Neural crest cell (in vitro differentiated cells): Measurements from ENCODE around the gene ULBP3. TPM values are rescaled to one million over a fixed set of nuclear protein-coding genes. Genes with fewer than 3 reads are reported as not detected.
A peak's percentile ranks its signal among the peaks of the same experiment; 100 is the strongest.

Experiments
- DNase-seq: peaks from one replicate; pipeline ENCODE4 v3.0.0; 2021; ENCODE audit warnings: low read depth, mixed read lengths, low spot score
- H3K27ac Mint-ChIP-seq: one replicate; pipeline ENCODE4 v1.8.0; 2021; ENCODE audit warnings: mild to moderate bottlenecking, mixed read lengths; ENCODE audit not compliant: unreplicated experiment
- H3K27me3 Mint-ChIP-seq: 2 replicates; pipeline ENCODE4 v1.8.0; 2021; ENCODE audit warnings: low read depth, mild to moderate bottlenecking, mixed read lengths
- H3K36me3 Mint-ChIP-seq: 2 replicates; pipeline ENCODE4 v1.8.0; 2021; ENCODE audit warnings: low read depth, mild to moderate bottlenecking, mixed read lengths
- H3K4me1 Mint-ChIP-seq: 2 replicates; pipeline ENCODE4 v1.8.0; 2021; ENCODE audit warnings: mixed read lengths
- H3K4me3 Mint-ChIP-seq: one replicate; pipeline ENCODE4 v1.8.0; 2021; ENCODE audit warnings: mild to moderate bottlenecking, mixed read lengths
- H3K9me3 Mint-ChIP-seq: 2 replicates; pipeline ENCODE4 v1.8.0; 2021; ENCODE audit warnings: mixed read lengths
- CTCF ChIP-seq: fragments of 200-600 bp; sonication (generic); conservative IDR thresholded peaks from 2 replicates; pipeline ENCODE4 v1.5.0; 2021; ENCODE audit warnings: antibody characterized with exemption, mild to moderate bottlenecking
- long read RNA-seq: library from polyadenylated mRNA; unstranded; transcript quantifications from one replicate; pipeline ENCODE4 v2.0.0, GENCODE V29; 2020
- total RNA-seq: library from RNA; stranded (reverse); gene quantifications from 2 replicates; pipeline ENCODE4 v1.2.1, GENCODE V29; 2021

The ULBP3 gene
- total RNA-seq = 16.4 and 17.5 TPM in 2 replicates
- long read RNA-seq, transcript ULBP3-201 (5 exons, 988 nt) = major isoform, 16 of 20 reads
- long read RNA-seq, partial matches to known transcripts = 1 of 20 reads
- long read RNA-seq, other reads (novel, unspliced or antisense) = 3 of 20 reads

DNA sequence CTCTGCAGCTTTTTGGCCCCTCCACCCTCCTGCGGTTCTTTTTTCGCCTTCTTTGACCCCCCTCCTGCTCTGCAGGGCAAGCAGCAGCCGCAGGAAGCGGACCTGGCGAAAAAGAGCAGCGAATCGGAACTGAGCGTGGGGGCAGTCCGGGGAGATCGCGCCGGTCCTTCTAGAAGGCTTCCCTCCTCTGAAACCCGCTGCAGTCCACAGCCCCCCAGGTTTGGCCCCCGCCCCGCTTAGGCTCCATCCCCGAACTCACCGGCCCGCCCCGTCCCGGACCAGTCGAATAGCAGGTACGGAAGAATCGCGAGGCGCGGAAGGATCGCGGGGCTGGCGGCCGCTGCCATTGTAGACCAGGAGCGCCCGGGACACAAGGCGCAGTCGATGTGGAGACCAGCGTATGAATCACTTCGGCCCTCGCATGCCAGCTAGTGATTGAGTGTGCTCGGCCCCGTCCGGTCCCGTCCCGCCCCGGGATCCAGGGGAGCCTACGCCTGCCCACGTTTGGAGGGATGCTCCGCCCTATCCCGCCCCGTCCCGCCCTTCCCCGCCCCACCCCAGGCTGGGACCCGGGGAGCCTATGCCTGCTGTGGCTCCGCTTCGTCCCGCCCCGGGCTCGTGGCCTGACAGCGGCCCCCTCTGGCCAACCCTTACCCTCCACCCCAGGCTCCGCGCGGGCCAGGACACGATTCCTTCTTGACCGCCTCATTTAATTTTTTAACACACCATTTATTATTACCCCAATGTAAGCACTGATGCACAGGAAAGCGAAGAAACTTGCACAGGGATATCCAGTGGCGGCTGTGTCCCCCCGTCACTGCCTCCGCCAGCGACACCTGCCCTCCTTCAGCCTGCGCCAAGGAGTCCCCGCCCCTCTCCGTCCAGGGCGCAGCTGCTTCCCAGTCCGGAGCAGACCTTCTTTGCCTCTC, at the start of gene ULBP3:
TSS of gene ULBP3 (minus strand) at position 402 of the 929 bp plus-strand sequence. CDS start at position 347, 55 bp downstream.
- Mint-ChIP-seq H3K4me3 (peak within 1 kb of the TSS; percentile 95), H3K4me1 (peaks cover 29% of the 10 kb centered on the region), H3K9me3 (no peaks in the 10 kb centered on the region), H3K27me3 (no peaks in the 10 kb centered on the region), H3K27ac (peak within 1 kb of the TSS; percentile 75), H3K36me3 (peaks cover 20% of the 10 kb centered on the region)
- peak; percentile 67 for TF ChIP-seq CTCF
- peak; percentile 82 for DNase-seq

DNA sequence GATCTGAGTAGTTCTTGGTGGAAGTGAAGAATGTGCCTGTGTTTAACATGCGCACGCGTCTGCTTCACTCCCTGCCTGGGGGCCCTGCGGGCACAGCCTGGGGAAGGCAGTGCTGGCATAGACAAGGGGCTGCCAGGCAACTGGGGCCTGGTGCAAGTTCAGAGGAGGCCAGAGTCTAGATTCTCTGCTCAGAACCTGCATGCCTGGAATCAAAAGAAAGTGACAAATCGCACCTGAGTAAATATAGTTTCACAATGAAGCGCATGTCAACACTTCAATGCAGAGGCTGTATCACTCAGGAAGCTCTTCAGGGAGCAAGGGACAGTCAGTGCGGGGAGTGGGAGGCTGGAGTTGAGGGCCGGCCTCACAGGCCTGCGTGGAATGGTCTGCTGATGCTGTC, 49.7 kb upstream of the ULBP3 start:
- H3K4me1 Mint-ChIP-seq = peaks cover 31% of the 10 kb centered on the region

GRCh38 chr6:150118203-150118602, 49.3 kb upstream of the ULBP3 start:
- DNase-seq = no peak
- H3K36me3 Mint-ChIP-seq = peaks cover 5% of the 10 kb centered on the region
- H3K27me3 Mint-ChIP-seq = no peaks in the 10 kb centered on the region
- H3K27ac Mint-ChIP-seq = no peak overlapping the region
- no peak overlapping the region for H3K4me3 Mint-ChIP-seq
- peaks cover 31% of the 10 kb centered on the region for H3K4me1 Mint-ChIP-seq
- no peak for TF ChIP-seq CTCF
- peaks cover 5% of the 10 kb centered on the region for H3K9me3 Mint-ChIP-seq

More for the DNA sequence above, 49.7 kb upstream of the ULBP3 start:
- DNase-seq = no peak
- H3K36me3 Mint-ChIP-seq = peaks cover 5% of the 10 kb centered on the region
- no peak overlapping the region for H3K27ac Mint-ChIP-seq
- peaks cover 5% of the 10 kb centered on the region for H3K9me3 Mint-ChIP-seq
- H3K27me3 Mint-ChIP-seq = no peaks in the 10 kb centered on the region
- no peak for TF ChIP-seq CTCF
- no peak overlapping the region for H3K4me3 Mint-ChIP-seq

GRCh38 chr6:150116200-150116800, 47.4 kb upstream of the ULBP3 start:
- TF ChIP-seq CTCF = no peak
- Mint-ChIP-seq H3K27me3 (no peaks in the 10 kb centered on the region), H3K9me3 (peaks cover 5% of the 10 kb centered on the region), H3K4me3 (no peak overlapping the region), H3K4me1 (peaks cover 31% of the 10 kb centered on the region), H3K36me3 (peaks cover 5% of the 10 kb centered on the region), H3K27ac (peak overlapping the region; percentile 88)
- peak; percentile 6 for DNase-seq

DNA sequence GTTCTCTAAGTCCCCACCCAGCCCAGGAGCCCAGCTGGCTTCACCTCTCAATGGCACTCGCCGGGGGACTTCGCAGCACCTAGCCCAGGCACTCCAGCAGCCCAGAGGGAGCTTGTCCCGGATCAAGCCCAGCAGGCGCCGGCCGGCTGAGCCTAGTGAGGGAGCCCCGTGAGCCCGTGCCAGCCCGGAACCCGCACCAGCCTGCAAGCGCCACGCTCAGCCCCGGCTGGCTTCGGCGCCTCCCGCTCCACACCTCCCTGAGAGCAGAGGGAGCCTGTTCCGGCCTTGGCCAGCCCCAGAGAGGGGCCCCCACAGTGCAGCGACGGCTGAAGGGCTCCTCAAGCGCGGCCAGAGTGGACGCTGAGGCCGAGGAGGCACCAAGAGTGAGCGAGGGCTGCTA, 46.8 kb upstream of the ULBP3 start:
- Mint-ChIP-seq H3K9me3 (peaks cover 5% of the 10 kb centered on the region), H3K27me3 (no peaks in the 10 kb centered on the region), H3K36me3 (peaks cover 5% of the 10 kb centered on the region), H3K4me3 (no peak overlapping the region), H3K4me1 (peaks cover 31% of the 10 kb centered on the region), H3K27ac (no peak overlapping the region)
- no peak for DNase-seq
- no peak for TF ChIP-seq CTCF
